EL (cell line): ENCODE data around the gene MCF2L2.
"Not testable (repeated sequence)": the region's sequence is repeated elsewhere in the genome, so short reads cannot be mapped to it uniquely, and the experiment has no call there.

ENCODE experiments used
- DNase-seq: peaks from one replicate; pipeline ENCODE4 v3.0.0-alpha.2; 2016

Gene MCF2L2

DNA sequence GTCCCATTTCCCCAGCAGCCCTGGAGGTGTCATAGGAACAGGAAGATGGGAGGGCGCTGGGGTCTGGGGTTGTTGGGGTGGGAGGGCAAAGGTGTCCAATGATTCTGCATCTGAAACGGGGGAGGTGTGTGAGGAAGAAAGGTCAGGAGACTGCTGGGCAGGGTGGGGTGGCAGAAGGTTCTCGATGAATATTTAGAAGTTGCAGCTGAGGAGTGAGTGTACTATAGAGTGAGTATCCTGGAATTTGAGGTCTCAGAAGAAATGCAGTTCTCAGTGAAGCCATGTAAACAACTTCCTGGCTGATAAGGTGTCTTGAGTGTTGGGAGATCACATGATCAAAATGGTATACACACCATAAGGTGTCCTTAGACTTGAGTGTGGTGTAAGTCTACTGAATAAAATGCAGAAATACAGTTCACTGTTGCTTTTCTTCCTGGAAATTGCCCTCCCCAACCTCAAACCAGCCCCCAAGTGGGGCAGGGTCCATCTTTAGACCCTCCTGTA lies 165.5 kb downstream of the MCF2L2 start:
- DNase-seq, result no peak

DNA sequence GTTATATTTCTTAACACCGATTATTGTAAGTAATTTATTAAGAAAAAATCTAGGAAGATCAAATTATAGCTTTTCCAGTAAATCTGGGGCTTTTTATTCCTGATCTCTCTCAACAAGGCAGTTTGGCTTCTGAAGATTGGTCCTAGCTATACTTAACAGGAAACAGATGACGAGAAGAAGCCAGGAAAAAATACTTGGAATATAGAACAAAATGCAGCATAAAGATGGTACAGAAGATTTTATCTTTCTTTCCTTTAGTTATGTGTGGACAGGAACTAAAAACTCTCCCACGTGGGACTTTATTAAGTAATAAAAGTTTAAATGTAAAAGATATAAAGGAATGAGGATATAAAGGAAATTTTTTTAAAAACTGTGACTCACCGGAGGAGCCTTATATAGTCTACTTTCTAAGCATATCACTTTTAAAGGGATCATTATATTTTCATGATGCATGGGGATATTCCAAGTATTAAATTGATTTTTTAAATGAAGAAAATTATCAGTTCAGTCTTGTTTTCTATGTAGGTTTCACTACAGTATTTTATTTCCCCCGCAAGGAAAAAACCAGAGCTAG lies 167.2 kb downstream of the MCF2L2 start:
- DNase-seq, result no peak

DNA sequence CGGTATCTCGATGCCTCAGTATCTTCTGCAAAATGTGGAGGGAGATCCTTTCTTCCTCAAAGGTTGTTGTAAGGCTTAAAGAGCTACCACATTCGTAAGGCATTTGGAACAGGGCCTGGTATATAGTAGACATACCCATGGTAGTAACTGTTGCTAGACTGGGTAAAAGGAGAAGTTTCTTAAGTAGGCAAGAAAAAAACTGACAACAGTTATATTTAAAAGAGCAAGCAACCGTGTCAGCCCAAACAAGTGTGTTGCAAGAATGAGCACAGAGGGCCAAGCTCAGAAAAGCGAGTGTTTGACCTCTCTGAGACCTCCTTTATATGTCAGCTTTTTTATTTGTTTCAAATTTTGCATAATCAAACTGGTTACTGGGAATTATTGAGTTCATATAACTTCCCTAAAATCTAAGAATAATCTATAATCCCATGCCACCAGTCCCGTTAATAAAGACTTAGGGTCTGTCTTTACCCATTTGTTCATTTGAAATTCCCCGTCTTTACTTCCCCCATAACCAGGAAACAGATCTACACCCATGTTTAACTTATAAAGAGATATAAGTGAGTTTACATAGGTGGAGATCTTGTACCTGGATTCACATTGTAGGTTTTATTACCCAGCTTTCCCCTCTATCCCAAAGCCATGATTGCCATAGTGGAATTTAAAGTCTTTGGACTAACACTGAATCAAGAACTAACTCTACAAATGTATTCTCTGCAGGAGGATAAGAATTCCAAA lies 168.1 kb downstream of the MCF2L2 start:
- DNase-seq, result no peak

DNA sequence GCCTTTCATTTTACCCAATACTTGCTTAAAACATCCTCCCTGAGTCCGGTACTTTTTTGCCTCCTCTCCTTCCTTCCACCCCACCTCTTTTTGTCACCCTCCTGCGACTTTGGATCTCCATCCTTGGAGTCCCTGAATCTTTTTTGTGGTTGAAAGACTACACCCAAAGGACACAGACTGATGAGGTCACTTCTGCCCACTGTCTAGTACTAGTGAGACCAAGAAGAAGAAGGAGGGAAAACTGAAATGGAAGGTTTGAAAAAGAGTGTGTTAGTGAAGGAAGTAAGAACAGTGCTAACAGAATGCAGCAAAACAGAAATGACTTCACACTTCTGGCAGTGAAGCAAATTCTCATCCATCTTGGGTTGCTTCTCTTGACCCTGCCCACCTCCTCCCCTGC lies 168.8 kb downstream of the MCF2L2 start:
- DNase-seq, result no peak

DNA sequence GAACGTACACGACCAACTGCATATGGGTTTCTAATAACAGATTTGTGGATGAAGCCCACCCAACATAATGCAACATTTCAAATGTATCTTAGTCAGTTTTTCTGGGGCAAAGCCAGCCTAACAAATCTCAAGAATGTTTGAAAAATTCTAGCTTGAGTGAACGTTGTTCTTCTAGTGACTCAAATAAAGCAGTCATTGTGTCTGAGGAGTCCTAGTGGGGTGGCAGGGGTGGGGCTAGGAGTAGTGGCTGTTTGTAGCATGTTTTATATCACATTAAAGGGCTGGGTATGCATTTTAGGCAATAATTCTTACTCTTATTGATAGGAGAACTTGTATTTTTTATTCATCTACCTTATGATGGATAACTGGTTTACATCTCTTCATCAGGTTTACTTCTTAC lies 169.3 kb downstream of the MCF2L2 start:
- no peak for DNase-seq

DNA sequence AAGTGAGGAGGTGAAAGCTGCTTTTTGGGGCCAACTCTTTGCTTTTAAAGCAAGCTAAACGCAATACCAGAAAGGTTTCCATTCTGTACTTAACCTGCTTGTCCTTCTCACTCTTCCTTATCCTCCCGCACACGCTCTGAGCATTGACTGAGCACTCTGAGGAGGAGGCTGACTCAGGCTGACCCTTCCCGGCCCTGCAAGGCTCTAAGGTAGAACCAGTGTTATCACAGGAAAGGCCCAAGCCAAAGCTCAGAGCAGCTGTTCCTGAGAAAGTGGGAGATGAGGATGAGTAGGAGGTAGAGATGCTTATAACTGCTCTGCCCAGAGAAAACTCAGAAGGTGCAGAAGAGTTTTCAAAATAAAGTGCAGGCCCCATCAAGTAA lies 173.1 kb downstream of the MCF2L2 start:
- no peak for DNase-seq

DNA sequence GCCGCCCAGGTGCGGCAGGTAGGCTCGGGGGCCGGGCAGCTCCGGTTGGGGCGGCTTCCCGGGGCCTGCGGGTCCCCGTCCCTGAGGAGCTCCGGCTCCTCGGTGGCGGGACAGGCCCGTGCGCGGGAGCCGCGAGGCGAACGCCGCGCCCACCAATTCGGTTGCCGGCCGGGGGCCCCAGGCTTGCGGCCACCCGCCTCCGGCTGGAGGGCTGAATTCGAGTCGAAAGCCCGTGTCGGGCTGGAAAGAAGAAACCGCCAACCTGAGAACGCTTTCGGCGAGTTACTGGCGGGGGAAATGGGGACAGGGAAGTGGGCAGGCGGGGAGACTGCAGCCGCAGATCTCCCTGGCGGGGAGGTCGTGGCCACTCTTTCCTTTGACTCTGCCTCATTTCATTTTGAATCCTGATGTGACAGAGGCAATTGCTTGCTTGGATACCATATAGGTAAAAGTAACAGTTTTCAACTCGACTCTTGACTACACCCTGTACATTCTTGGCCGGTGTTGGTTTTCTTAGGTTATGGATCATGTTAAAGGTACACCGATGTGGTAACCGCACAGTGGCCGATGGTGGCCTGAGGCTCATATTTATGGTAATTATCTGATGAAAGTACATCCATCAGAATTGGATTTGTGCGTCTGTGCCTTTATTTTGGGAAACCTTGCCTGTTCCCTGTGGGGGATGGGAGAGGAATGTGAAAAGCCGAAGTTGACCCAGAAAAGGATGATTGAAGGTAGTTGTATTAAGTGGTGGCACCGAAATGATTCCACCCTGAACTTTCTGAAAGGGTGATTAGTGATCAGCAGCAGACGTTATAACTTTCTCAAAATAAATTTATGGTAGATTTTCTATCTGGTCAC lies 173.7 kb downstream of the MCF2L2 start:
- DNase-seq, result no peak

DNA sequence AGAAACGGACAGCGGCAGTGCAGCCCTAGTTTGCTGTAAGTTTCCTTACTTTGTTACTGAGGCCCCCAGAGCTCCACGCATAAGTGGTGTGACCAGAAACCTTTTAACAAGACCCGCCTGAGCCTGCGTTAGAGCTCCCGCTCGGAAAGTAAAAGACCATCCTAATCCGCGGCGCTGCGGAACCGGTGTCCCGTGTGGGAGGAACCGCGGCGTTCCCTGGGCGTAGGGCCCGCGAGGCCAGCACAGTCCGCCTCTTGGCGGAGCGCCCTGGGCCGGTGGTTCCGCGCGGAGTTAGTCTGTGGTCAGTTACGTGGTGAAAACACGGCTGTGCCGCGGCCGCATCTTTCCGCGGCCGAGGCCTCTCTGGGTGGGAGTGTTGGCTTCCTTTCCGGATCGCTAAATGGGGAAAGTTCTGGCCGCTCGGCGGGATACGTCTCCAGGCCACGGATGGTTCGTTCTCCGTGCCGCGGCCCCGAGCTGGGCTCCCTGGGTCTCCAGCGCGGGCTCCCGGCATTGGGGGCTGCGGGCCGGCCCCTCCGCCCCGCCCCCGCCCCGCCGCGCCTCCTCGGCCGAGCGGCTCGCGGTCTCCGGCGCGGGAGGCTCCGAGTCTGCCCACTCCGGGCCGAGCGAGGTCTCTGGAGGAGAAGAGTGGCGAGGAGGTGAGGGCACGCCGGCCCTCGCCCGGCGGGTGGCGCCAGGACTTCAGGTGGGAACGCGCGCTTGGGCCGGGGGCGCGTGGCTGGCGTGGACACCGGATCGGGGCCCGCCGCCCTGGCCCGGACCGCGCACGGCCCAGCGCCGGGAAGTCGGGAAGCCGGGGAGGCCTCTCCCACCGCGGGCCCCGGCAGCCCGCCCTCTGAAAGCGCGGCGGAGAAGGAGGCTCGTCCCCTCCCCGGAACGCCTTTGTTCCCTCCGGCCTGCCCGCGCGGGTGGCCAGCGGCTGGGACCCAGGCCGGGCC lies 174.6 kb downstream of the MCF2L2 start:
- DNase-seq, result peak; percentile 42

DNA sequence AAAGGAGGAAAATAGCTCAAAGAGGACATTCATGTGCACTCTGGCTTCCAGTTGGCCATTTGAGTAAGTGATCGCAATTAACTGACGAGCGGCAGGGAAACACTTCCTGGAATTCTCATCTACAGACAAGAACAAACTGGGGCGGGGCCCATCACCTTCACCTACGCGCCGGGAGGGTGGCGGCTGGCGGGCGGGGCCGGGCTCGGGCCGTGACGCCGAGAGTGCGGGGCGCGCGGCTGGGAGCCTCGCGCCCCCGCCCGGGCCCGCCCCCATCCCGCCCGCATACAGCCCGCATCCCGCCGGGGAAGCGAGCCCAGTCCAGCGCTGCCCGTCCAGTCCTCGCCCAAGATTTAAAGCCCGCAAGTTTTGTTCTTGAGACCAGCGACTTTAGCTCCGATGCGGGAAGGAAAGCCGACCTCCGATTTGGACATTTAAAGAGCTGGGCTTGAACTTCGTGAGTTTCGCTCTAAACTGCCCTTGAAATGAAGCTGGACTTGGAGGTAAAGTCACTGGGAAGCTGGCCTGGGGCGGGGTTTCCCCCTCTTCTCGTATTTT lies 175.4 kb downstream of the MCF2L2 start, which contains the start of gene B3GNT5:
Gene B3GNT5, plus strand, starts transcription at position 281 of the 555 bp plus-strand sequence. CDS start 16,546 bp downstream, outside the sequence.
- peak; percentile 37 for DNase-seq

DNA sequence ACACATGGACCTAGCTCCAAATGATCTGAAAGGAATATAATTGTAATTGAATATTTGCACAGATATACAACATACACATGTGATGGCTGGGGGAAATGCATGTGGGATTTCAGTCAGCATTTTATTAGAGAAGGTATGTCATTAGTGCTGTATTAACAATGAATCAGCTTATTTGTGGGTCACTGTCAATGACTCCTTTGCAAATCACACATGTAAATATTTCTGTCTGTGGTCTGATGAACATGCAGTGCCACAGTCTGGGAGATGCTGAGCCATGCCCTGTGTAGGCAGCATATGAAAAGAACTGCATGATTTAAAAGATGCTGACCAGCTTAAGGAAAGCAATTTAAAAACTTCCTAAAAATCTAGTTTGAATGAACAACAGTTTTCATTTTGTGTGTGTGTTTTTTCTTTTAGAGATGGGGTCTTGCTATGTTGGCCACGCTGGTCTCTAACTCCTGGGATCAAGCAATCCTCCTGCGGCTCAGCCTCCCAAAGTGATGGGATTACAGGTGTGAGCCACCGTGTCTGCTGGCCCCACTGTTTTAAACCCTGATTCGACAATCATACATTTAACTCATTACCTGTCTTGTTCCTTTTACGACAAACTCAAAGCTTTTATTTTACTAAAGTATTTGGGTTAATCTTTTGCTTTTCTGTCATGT lies 176.2 kb downstream of the MCF2L2 start:
- DNase-seq, result no peak

DNA sequence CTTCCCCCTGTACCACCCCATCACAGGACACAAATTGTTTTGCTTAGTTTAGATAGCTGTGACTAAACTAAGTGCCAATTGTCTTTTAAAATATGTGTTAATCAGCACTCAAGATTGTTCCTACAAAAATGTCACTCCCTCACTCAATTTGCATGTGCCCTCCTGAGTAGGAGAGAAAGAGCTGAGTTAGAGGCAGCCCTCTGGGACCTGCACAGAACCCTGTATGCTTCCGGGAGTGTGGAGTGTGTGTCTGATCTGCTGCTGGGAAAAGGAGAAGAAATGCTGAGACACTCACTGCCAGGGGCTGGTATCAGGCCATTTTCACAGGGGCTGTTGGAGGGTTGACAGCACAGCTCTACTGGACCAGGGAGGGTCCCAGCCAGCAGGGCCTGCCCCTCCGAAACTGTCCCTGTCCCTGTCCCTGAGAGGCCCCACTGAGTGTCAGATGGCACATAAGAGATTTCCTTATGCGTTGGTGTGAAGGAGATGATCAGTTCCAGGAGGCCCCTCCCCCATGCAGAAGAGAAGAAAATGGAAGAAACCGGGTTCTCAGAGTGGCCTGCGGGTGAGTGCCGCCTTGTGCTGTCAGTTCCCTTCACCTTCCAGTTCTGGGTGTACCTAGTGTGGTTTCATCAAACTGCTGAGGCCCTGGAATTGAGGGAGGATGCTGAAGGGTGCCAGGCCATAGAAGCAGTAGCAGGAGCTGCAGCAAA lies 179.3 kb downstream of the MCF2L2 start:
- no peak for DNase-seq

DNA sequence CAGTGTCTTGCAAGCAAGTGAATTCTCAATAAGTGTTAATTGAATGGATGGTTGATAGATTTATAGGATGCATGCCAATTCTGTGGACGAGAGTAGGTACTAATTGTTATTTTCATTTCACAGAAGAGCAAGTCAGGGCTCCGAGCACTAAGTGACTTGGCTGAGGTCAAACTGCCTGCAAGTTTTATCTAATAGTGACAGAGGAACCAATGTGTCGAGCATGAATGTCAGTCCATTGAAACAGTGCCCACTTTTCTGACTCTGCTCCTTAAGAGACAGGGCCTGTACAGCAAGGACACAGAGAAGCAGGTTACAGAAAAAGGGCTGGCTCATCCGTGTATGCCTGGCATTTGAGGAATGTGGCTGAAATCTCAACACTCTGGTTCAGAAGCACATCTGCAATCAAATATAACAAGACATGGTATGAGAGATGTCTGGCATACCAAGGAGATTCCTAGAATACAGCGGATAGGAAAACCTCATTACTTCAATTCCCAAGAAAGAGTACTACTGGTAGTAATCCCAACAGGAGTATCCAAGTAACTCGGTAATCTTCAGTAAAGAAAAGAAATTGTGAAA lies 181.3 kb downstream of the MCF2L2 start:
- peak; percentile 61 for DNase-seq

DNA sequence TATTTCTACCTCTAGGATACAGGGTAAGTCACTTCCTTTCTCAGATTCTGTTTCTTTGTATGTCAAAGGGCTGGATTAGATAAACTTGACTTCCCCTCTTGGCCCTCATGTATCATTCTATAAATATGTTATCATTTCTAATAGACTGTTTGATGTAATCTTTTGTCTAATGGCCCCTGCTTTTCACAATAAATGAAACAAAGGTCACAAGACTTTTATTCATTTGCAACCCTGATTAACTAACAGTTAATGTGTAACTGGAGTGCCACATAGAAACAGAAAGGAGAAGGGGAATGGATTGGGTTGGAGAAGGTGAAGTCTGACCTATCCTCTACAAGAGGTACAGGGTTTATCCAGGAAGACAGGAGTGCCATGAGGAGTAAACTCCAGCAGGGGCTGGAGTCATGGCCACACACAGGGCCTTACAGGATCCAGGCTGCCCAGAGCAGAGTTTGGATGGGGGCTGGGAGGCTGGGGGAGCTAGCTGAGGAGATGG lies 183.4 kb downstream of the MCF2L2 start:
- DNase-seq, result no peak

DNA sequence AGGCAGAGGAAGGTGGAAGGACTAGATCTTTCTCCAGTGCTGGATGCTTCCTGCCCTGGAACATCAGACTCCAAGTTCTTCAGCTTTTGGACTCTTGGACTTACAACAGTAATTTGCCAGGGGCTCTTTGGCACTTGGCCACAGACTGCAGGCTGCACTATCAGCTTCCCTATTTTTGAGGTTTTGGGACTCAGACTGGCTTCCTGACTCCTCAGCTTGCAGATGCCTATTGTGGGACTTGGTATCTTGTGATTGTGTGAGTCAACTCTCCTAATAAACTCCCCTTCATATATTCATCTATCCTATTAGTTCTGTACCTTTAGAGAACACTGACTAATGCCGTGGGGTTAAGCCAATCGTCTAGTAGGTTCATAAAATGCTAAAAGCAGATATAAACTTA lies 184.2 kb downstream of the MCF2L2 start:
- peak; percentile 66 for DNase-seq

DNA sequence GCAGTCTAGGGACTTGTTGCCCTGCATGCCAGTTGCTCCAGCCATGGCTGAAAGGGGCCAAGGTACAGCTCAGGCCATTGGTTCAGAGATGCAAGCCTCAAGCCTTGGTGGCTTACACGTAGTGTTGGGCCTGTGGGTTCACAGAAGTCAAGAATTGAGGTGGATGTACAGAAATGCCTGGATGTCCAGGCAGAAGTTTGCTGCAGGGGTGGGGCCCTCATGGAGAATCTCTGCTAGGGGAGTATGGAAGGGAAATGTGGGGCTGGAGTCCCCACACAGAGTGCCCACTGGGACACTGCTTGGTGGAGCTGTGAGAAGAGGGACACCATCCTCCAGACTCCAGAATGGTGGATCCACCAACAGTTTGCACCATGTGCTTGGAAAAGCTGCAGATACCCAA lies 186.0 kb downstream of the MCF2L2 start:
- no peak for DNase-seq

DNA sequence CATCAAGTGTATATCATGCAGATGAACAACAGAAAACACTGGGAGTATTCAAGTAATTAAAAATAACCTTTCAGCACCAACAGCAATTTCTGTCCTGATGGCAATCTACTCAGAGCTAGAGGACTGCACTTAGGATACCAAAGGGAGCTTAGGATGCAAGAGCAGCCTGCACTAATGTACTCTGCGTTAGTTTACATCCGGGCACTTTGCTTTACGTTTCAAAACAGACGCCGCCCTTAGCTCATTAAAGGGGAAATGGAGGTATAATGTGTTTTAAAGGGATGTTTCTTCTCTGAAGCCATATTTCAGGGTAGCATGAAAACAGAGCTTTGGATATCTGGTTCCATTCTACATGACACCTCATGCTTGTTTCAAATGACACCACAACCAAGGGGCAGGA lies 189.4 kb downstream of the MCF2L2 start:
- DNase-seq, result peak; percentile 12

DNA sequence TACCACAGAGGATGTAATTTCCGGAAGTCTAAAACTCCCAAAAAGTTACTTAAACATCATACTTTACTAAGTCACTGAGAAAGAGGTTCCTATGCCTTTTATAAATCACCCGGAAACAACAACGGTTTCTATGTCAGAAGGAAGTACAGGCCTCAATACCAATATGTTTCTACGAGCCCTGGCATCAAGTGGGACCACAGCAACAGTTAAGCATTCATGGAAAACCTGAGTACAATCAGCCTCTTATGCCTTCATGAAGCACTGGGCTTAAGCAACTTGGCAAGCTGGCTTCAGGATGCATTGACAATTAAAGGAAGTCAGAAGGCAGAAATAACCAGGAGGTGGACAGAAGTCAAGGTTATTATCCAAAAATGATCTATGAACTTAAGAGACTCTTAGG lies 194.5 kb downstream of the MCF2L2 start:
- no peak for DNase-seq

DNA sequence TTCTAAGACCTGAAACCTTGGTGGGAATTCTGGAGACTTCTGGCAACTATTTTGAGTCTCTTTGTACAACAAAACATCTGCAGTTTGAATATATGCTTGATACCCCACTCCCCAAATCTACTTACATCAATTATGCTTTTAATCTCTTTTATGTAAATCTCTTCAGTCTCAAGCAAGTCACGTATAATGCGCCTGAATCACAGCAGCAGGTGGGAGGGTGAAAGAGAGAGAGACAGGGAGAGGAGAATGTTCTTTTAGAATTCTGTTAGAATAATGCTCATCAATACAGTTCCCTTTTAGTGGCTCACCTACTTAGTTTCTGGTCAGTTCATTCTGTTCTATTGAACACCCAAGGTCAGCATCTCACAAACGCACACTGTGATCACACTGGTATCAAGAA lies 197.6 kb downstream of the MCF2L2 start:
- no peak for DNase-seq

DNA sequence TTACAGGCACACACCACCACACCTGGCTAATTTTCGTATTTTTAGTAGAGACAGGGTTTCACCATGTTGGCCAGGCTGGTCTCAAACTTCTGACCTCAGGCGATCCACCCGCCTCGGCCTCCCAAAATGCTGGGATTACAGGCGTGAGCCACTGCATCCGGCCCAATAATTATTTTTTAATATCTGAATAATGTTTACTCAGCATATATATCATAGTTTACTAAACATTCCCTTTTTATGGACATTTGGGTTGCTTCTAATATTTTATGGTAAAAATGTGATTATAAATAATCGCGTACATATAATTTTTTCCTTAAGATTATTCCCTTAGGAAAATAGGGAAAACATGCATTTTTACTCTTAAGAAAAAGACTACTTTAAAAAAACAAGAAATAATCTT lies 198.2 kb downstream of the MCF2L2 start:
- DNase-seq, result not testable (repeated sequence)

DNA sequence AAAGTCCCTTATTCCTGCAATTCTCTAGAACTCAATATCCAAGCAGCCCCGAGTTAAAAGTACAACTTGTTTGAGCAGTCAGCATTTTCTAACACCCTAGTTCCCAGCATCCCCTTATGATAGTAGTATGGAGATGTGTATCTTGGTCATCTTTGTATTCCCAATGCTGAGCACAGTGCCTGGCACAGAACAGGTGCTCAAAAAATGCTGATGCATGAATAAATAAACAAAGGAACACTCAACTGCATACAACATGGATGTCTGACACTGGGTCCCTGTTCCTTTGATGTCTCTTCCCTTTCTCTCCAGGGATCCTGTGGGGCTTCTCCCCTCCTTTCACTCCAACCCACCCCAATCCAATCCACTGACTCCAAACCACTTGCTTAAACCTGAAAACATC lies 199.2 kb downstream of the MCF2L2 start:
- no peak for DNase-seq
